GM23248 (cell line): Measurements from ENCODE around the gene RIOK1. TPM values are rescaled to one million over a fixed set of nuclear protein-coding genes. Genes with fewer than 3 reads are reported as not detected.

ENCODE experiments used
- DNase-seq: peaks from one replicate; pipeline ENCODE4 v3.0.0-alpha.2; 2015
- H2AFZ ChIP-seq: fragments of 200-600 bp; sonication (generic); 2 replicates; pipeline ENCODE4 v1.6.1; 2016; ENCODE audit warnings: antibody characterized with exemption
- H3F3A ChIP-seq: fragments of 200-600 bp; sonication (generic); 2 replicates; pipeline ENCODE4 v1.6.1; 2016; ENCODE audit warnings: mild to moderate bottlenecking, antibody characterized with exemption, mixed run types; ENCODE audit not compliant: insufficient read depth
- H3K27ac ChIP-seq: fragments of 200-600 bp; sonication (generic); 2 replicates; pipeline ENCODE4 v1.5.1; 2016; ENCODE audit warnings: mild to moderate bottlenecking
- H3K27me3 ChIP-seq: fragments of 200-600 bp; sonication (generic); replicated peaks from 2 replicates; pipeline ENCODE4 v1.6.1; 2016; ENCODE audit warnings: mild to moderate bottlenecking; ENCODE audit not compliant: insufficient read depth
- H3K36me3 ChIP-seq: fragments of 200-600 bp; sonication (generic); 2 replicates; pipeline ENCODE4 v1.6.1; 2016; ENCODE audit warnings: low read depth, mild to moderate bottlenecking
- H3K4me1 ChIP-seq: fragments of 200-600 bp; sonication (generic); 2 replicates; pipeline ENCODE4 v1.6.1; 2016; ENCODE audit warnings: mild to moderate bottlenecking; ENCODE audit not compliant: insufficient read depth
- H3K4me2 ChIP-seq: fragments of 200-600 bp; sonication (generic); one replicate; pipeline ENCODE4 v1.6.1; 2016; ENCODE audit warnings: mild to moderate bottlenecking; ENCODE audit not compliant: unreplicated experiment
- H3K4me3 ChIP-seq: fragments of 200-600 bp; sonication (generic); 2 replicates; pipeline ENCODE4 v1.5.1; 2016; ENCODE audit warnings: mild to moderate bottlenecking
- H3K79me2 ChIP-seq: fragments of 200-600 bp; sonication (generic); 2 replicates; pipeline ENCODE4 v1.6.1; 2016; ENCODE audit warnings: mild to moderate bottlenecking; ENCODE audit not compliant: insufficient read depth
- H3K9ac ChIP-seq: fragments of 200-600 bp; sonication (generic); 2 replicates; pipeline ENCODE4 v1.6.1; 2016; ENCODE audit warnings: mild to moderate bottlenecking
- H3K9me2 ChIP-seq: fragments of 200-600 bp; sonication (generic); 2 replicates; pipeline ENCODE4 v1.6.1; 2016; ENCODE audit warnings: mixed run types, mild to moderate bottlenecking, moderate library complexity; ENCODE audit not compliant: insufficient read depth
- H3K9me3 ChIP-seq: fragments of 200-600 bp; sonication (generic); one replicate; pipeline ENCODE4 v1.6.1; 2017; ENCODE audit warnings: low read depth
- H4K20me1 ChIP-seq: fragments of 200-600 bp; sonication (generic); 2 replicates; pipeline ENCODE4 v1.6.0; 2016; ENCODE audit not compliant: insufficient read depth
- EZH2 ChIP-seq: fragments of 200-600 bp; sonication (generic); IDR thresholded peaks from 2 replicates; pipeline ENCODE4 v1.6.1; 2018; ENCODE audit warnings: antibody characterized with exemption, mild to moderate bottlenecking; ENCODE audit not compliant: insufficient read depth, poor library complexity, severe bottlenecking
- EZH2phosphoT487 ChIP-seq: fragments of 200-600 bp; sonication (generic); IDR thresholded peaks from 2 replicates; pipeline ENCODE4 v1.6.1; 2018; ENCODE audit warnings: antibody characterized with exemption, moderate library complexity, mild to moderate bottlenecking, low read depth; ENCODE audit not compliant: insufficient read depth
- WGBS, 2 experiments: methylation state at CpG; one replicate each; pipeline ENCODE4 v1.1.6; 2015 to 2017; ENCODE audit warnings: low lambda C conversion rate in 2 of 2, low coverage in 1 of 2; ENCODE audit errors: missing lambda C conversion rate in 2 of 2; 5-methylcytosine and 5-hydroxymethylcytosine counted together
- in situ Hi-C: fragments of 300-500 bp; cut with MboI; formaldehyde crosslinking; loops from 2 replicates; pipeline ENCODE4 v1.15.0; 2020
- polyA plus RNA-seq: library from polyadenylated mRNA; unstranded; fragments of >200 nt; fragmentation: Nextera tagmentation; extraction: Ambion mirVana; gene quantifications from 2 replicates; pipeline ENCODE4 v1.2.1, GENCODE V29; 2016
- total RNA-seq: library from RNA; depleted of rRNA; stranded (reverse); fragments of >200 nt; shearing (Covaris generic); gene quantifications from 2 replicates; pipeline ENCODE4 v1.2.3, GENCODE V29; 2014

RIOK1 gene
- total and polyA plus RNA-seq, 2 experiments from 2014 or later, result 22.4 to 22.5 TPM

DNA sequence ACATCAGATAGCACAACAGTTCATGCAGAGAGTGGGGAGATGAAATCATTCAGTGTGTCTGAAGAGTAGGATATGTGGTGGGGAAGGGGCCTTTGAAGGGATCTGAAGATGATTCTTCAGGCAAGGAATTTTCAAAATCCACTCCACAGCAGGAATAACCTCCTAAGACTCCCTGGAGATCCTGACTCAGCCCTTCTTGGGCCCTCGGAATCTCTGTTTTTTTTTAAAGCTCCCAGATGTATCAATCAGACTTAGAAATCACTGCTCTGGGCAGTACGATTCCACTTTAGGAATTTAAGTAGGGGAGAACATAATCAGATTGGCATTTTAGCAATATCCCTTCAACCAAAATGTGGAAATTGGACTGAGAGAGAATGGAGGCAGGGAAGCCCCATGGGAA is 55.5 kb downstream of the RIOK1 start:
- H4K20me1 ChIP-seq, result no peaks in the 10 kb centered on the region
- no peak for TF ChIP-seq EZH2
- TF ChIP-seq EZH2phosphoT487, result no peak
- peaks cover 19% of the 10 kb centered on the region for H3K4me1 ChIP-seq
- no peaks in the 10 kb centered on the region for H3K27me3 ChIP-seq
- no peak overlapping the region for H3K9ac ChIP-seq
- H3F3A ChIP-seq, result no peaks in the 10 kb centered on the region
- peak overlapping the region; percentile 55; the same call in 1 of the 2 replicates for H2AFZ ChIP-seq
- H3K79me2 ChIP-seq, result no peaks in the 10 kb centered on the region
- 20 to 29% methylated on average over 2 of the region's 2 CpGs for WGBS, 2 experiments
- H3K4me3 ChIP-seq, result no peak overlapping the region; the same call in 1 of the 2 replicates
- in situ Hi-C loops, result no loop called here
- DNase-seq, result peak; percentile 63
- H3K27ac ChIP-seq, result no peak overlapping the region; the same call in 1 of the 2 replicates
- H3K9me3 ChIP-seq, result no peaks in the 10 kb centered on the region
- no peaks in the 10 kb centered on the region for H3K9me2 ChIP-seq
- no peaks in the 10 kb centered on the region for H3K36me3 ChIP-seq
- peak overlapping the region; percentile 55 for H3K4me2 ChIP-seq

DNA sequence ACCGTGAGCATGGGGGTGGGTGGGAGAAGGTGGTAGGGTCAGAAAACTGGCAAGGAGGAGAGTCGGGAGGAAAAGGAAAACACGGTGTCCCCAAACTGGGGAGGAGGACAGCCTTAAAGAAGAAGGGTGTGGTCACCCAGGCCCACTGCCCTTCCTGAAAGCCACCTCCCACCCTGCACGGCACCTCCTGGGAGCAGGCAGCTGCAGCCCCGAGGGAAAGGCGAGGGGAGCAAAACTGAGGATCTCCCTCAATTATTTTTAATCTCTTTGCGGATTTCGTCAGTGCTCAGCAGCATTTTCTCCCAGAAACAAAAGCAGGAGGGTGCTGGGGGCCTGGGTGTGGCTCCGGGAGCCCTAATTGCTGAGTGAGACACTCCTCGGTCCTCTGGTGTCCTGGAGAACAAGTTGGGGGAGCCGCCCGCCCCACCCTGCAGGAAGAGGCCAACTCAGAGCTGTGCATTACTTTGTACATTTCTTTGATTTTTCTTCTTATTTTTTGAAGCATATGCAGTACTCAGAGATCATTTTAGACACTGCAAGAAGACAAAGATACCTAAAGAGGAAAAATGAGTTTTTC is 56.4 kb downstream of the RIOK1 start:
- peak overlapping the region; percentile 17; the same call in 1 of the 2 replicates for H2AFZ ChIP-seq
- H3K9ac ChIP-seq, result no peak overlapping the region
- 46 to 54% methylated on average over 11 to 12 of the region's 12 CpGs for WGBS, 2 experiments
- in situ Hi-C loops, result no loop called here
- H3F3A ChIP-seq, result no peaks in the 10 kb centered on the region
- no peaks in the 10 kb centered on the region for H3K9me2 ChIP-seq
- H3K27ac ChIP-seq, result no peak overlapping the region
- H3K9me3 ChIP-seq, result no peaks in the 10 kb centered on the region
- peaks cover 14% of the 10 kb centered on the region for H3K4me1 ChIP-seq
- H3K27me3 ChIP-seq, result no peaks in the 10 kb centered on the region
- TF ChIP-seq EZH2phosphoT487 (no peak), EZH2 (no peak)
- DNase-seq, result no peak
- no peaks in the 10 kb centered on the region for H3K36me3 ChIP-seq
- no peaks in the 10 kb centered on the region for H3K79me2 ChIP-seq
- H4K20me1 ChIP-seq, result no peaks in the 10 kb centered on the region
- peak overlapping the region; percentile 0 for H3K4me2 ChIP-seq
- no peak overlapping the region for H3K4me3 ChIP-seq

DNA sequence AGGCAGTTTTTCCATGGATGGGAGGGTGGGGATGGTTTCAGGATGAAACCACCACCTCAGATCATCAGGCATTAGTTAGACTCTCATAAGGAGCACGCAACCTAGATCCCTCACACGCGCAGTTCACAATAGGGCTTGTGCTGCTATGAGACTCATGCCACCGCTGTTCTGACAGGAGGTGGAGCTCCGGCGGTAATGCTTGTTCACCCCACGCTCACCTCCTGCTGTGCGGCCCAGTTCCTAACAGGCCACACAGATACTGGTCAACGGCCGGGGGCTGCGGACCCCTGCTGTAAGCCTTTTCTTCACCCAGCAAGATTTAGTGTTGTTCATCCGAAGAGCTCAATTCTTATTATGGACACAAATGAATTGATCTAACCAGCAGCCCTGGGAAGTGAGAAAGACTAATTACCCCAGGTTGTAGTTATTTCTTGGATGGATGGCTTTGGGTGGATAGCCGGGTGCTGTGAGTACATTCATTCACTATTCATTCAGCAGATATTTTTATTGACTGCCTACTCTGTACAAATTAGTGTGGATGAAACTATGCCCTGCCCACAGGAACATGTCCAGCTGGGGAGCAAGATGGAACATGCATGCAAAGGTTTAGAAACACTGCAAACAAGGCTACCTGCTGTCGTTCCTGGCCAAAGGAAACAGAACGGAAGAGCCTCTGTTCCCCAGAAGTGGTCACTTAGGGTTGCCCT is 57.2 kb downstream of the RIOK1 start:
- Histone ChIP-seq H3K4me3 (no peak overlapping the region), H2AFZ (no peak overlapping the region), H3K4me2 (no peak overlapping the region)

DNA sequence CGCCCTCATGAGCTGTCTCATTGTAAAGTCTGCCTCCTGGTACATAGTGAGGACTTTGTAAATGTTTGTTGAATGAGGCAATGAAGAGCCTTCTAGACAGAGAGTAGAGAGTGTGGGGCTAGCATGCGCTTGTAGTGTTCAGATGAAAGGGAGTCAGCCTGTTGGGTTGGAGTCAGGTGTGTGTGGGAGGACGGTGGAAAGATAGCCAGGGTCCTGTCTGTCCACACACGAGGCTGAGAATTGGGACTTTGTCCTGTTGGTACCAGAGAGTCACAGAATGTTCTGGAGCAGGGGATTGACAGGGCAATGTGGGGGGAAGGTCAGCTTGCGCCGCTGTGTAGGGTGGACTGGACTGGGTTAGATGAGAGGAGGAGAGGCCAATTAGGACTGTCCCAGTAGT is 58.6 kb downstream of the RIOK1 start:
- Histone ChIP-seq H3K9me2 (no peaks in the 10 kb centered on the region), H3K4me2 (no peak overlapping the region), H3K27ac (no peak overlapping the region), H3K4me1 (peaks cover 13% of the 10 kb centered on the region), H3F3A (no peaks in the 10 kb centered on the region), H3K36me3 (no peaks in the 10 kb centered on the region), H4K20me1 (no peaks in the 10 kb centered on the region), H3K27me3 (no peaks in the 10 kb centered on the region), H3K9me3 (no peaks in the 10 kb centered on the region), H3K4me3 (no peak overlapping the region), H3K9ac (no peak overlapping the region), H2AFZ (no peak overlapping the region), H3K79me2 (no peaks in the 10 kb centered on the region)
- TF ChIP-seq EZH2, result no peak
- TF ChIP-seq EZH2phosphoT487, result no peak
- in situ Hi-C loops, result no loop called here
- WGBS, 2 experiments, result 87 to 90% methylated on average over 6 of the region's 6 CpGs
- DNase-seq, result no peak

More for the DNA sequence above, 57.2 kb downstream of the RIOK1 start:
- no peaks in the 10 kb centered on the region for H4K20me1 ChIP-seq
- no peaks in the 10 kb centered on the region for H3K9me2 ChIP-seq
- H3F3A ChIP-seq, result no peaks in the 10 kb centered on the region
- no peaks in the 10 kb centered on the region for H3K27me3 ChIP-seq
- no peaks in the 10 kb centered on the region for H3K9me3 ChIP-seq
- no peak overlapping the region for H3K27ac ChIP-seq
- TF ChIP-seq EZH2 (no peak), EZH2phosphoT487 (no peak)
- no peak overlapping the region for H3K9ac ChIP-seq
- peaks cover 13% of the 10 kb centered on the region for H3K4me1 ChIP-seq
- in situ Hi-C loops, result no loop called here
- DNase-seq, result no peak
- no peaks in the 10 kb centered on the region for H3K36me3 ChIP-seq
- WGBS, 2 experiments, result 72 to 74% methylated on average over 15 of the region's 15 CpGs
- no peaks in the 10 kb centered on the region for H3K79me2 ChIP-seq
